Mucosa of rectum (tissue), 2 donors: ENCODE results near the gene GPR176.

Experiments
- H3K27ac ChIP-seq, 2 donors: one replicate each; pipeline ENCODE4 v1.7.0; 2013; ENCODE audit warnings: inconsistent platforms in 2 of 2, low read depth in 2 of 2, low read length in 2 of 2
- H3K27me3 ChIP-seq, 2 donors: one replicate each; pipeline ENCODE4 v1.7.0; 2013; ENCODE audit warnings: low read length in 2 of 2; ENCODE audit not compliant: control insufficient read depth in 2 of 2, insufficient read depth in 2 of 2
- H3K36me3 ChIP-seq, 2 donors: one replicate each; pipeline ENCODE4 v1.7.0; 2013; ENCODE audit warnings: low read length in 2 of 2; ENCODE audit not compliant: control insufficient read depth in 2 of 2, insufficient read depth in 2 of 2
- H3K4me1 ChIP-seq, 2 donors: one replicate each; pipeline ENCODE4 v1.7.0; 2013; ENCODE audit warnings: low read length in 2 of 2, mild to moderate bottlenecking in 1 of 2; ENCODE audit not compliant: control insufficient read depth in 2 of 2, insufficient read depth in 2 of 2
- H3K4me3 ChIP-seq, 2 donors: one replicate each; pipeline ENCODE4 v1.7.0; 2013; ENCODE audit warnings: low read length in 2 of 2
- H3K9ac ChIP-seq, 2 donors: one replicate each; pipeline ENCODE4 v1.7.0; 2013; ENCODE audit warnings: low read length in 2 of 2, low read depth in 1 of 2, mild to moderate bottlenecking in 1 of 2
- H3K9me3 ChIP-seq, 2 donors: one replicate each; pipeline ENCODE4 v1.7.0; 2013; ENCODE audit warnings: low read length in 2 of 2; ENCODE audit not compliant: control insufficient read depth in 2 of 2
- donor health status: healthy.
- donor health status: Normal muscosa, but diverticular disease.

GPR176 gene

DNA sequence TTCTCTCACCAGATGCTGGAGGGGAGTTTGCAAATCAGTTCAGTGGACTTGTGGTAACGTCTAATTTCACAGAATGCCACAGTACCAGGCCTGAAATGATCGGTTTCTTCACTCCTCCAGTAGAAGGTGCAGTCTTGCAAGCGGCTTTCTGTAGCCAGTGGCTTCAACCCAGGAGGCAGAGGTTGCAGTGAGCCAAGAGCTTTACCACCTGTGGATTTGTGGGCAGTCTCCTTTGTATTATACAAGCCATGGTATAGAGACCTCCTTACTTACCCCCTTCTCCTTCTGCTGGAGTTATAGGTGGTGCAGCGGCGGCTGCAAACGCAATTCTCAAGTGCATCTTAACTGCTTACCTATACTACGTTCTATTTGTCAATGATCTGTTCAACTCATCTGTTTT lies 31.5 kb upstream of the GPR176 start:
- peaks cover 37 to 42% of the 10 kb centered on the region in 2 donors for H3K36me3 ChIP-seq
- H3K4me3 ChIP-seq, result no peak overlapping the region
- H3K9me3 ChIP-seq, result no peaks in the 10 kb centered on the region
- no peaks in the 10 kb centered on the region for H3K4me1 ChIP-seq
- no peak overlapping the region for H3K9ac ChIP-seq
- no peak overlapping the region for H3K27ac ChIP-seq
- no peaks in the 10 kb centered on the region for H3K27me3 ChIP-seq

- Histone ChIP-seq H3K4me3 (no peak overlapping the region), H3K27ac (no peak overlapping the region), H3K27me3 (no peaks in the 10 kb centered on the region), H3K9ac (no peak overlapping the region), H3K9me3 (no peaks in the 10 kb centered on the region), H3K4me1 (no peaks in the 10 kb centered on the region), H3K36me3 (peaks cover 35 to 46% of the 10 kb centered on the region in 2 donors)
Observed at GRCh38 chr15:39948817-39949216, 28.8 kb upstream of the GPR176 start.

DNA sequence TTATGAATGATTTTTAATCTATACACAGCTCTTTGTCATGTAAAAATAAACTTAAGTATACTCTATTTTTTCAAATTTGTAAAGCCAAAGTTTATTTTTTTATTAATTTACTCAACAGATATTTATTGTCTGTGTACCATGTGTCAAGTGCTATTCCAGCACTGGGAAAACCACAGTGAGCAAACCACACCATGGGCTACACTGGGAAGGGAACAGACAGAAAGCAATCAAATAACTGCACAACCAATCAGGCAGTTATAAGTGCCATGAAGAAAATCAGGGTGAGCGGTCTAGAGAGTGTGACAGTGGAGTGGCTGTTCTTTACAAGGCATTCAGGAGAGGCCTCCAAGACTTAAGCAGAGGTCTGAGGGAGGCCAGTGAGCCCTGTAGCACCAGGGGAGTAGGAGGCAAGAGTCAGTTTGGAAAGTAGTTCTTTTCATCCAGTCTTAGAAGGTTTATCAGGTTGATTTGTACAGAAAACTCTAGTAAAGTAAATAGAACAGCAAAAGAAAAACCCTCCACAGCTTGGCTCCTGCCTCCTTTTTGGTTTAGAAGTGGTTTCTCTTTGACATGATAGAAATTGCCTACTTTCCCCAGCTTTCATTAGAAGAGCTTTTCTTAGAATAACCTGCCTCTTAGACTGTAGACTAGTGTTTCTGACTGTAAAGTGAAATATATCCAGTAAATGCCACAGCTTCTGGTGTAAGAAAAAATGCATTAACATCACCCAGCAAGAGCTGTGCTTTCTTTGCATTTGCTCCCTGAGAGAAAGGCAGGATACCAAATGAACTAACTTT lies 27.5 kb upstream of the GPR176 start:
- Histone ChIP-seq H3K4me3 (no peak overlapping the region), H3K4me1 (no peaks in the 10 kb centered on the region), H3K27ac (no peak overlapping the region), H3K27me3 (no peaks in the 10 kb centered on the region), H3K36me3 (peaks cover 33 to 36% of the 10 kb centered on the region in 2 donors), H3K9ac (no peak overlapping the region), H3K9me3 (no peaks in the 10 kb centered on the region)

- Histone ChIP-seq H3K9me3 (no peaks in the 10 kb centered on the region), H3K36me3 (peaks cover 33 to 36% of the 10 kb centered on the region in 2 donors), H3K4me3 (no peak overlapping the region), H3K27me3 (no peaks in the 10 kb centered on the region), H3K4me1 (no peaks in the 10 kb centered on the region), H3K27ac (no peak overlapping the region), H3K9ac (no peak overlapping the region)
Observed at GRCh38 chr15:39946862-39947261, 26.8 kb upstream of the GPR176 start.

DNA sequence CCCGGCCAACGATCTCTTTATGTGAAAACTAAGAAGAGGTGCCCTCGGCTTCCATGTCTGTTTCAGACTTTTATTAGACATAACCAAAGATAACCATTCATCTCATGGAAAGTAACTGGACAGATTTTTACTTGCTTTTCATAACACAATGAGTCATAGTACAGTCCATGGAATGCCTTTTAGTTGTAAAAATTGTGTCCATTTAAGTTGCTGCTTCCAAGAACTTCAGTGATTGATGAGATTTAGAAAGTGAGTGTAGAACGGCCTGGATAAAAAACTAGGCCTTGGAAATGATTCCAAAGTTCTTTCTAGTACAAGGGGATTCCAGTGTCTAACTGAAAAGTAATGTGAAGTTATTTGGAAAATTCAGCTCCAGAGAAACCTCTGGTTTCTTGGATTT lies 24.7 kb upstream of the GPR176 start:
- peaks cover 29 to 34% of the 10 kb centered on the region in 2 donors for H3K36me3 ChIP-seq
- H3K9me3 ChIP-seq, result no peaks in the 10 kb centered on the region
- no peak overlapping the region for H3K27ac ChIP-seq
- no peak overlapping the region for H3K4me3 ChIP-seq
- no peaks in the 10 kb centered on the region for H3K4me1 ChIP-seq
- H3K9ac ChIP-seq, result no peak overlapping the region
- no peaks in the 10 kb centered on the region for H3K27me3 ChIP-seq

DNA sequence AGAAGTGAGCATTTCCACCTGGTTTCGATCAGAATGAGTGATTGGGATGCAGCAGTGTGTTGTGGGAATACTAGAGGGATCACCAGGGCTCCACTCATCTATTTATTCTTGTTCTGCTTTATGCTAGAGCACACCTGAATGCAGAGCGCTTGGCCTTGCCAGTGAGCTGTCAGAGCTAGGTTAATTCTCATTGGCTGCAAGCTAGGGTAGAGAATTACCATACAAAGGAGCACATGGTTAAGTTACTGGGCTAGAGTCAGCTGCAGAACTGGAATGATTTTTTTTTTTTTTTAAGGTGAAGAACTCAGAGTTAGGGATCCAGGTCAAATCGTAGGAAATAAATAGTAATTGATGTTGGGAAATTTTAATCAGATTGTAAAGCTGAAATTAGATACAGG lies 22.7 kb upstream of the GPR176 start:
- Histone ChIP-seq H3K27ac (no peak overlapping the region), H3K9ac (no peak overlapping the region), H3K4me1 (no peaks in the 10 kb centered on the region), H3K9me3 (no peaks in the 10 kb centered on the region), H3K36me3 (peaks cover 32 to 34% of the 10 kb centered on the region in 2 donors), H3K27me3 (no peaks in the 10 kb centered on the region), H3K4me3 (no peak overlapping the region)

- Histone ChIP-seq H3K9me3 (no peaks in the 10 kb centered on the region), H3K4me1 (no peaks in the 10 kb centered on the region), H3K4me3 (no peak overlapping the region), H3K36me3 (peaks cover 32 to 34% of the 10 kb centered on the region in 2 donors), H3K27ac (no peak overlapping the region), H3K27me3 (no peaks in the 10 kb centered on the region), H3K9ac (no peak overlapping the region)
Observed at GRCh38 chr15:39942101-39942752, 22.2 kb upstream of the GPR176 start.

DNA sequence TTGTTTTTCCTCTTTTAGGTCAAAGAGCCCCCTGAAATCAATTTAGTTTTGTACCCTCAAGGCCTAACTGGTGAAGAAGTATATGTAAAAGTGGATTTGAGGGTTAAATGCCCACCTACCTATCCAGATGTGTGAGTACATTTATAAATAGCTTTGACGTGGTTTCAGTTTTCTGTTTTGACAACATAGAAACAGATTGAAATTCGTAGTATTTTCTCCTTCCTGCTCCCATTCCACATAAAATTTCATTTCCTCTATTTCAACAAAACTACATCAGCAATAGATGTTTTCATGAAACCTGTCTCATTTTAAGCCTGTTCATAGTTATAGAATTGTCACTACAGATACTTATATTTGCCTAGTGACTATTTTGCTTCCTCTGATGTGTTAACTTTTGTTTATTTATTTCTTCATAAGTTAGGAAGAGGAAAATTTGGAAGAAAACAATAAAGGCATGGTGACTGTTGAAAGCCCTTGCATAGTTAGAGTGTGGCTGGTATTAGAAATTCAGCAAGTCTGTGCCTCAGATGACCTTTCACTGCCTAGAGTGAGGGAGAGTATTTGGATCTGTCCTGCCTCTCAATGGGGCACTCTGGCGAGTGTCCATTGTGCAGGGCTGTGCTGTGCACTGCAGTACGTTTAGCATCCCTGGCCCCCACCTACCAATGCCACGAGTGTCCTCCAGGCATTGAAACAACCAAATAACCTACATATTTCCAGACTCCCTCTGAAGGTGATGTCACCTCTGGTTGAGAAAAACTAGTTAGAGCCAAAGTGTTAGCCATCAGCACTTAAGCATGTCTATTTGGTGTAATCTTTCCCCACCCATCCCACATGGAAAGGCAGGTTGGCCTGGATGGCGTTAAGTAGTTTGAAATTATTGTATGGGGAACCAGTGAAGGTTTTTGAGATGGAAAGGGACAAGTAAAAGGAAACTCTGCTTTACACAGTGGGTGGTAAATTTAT lies 19.7 kb upstream of the GPR176 start:
- peaks cover 6 to 7% of the 10 kb centered on the region in 2 donors for H3K4me1 ChIP-seq
- no peak overlapping the region for H3K9ac ChIP-seq
- H3K36me3 ChIP-seq, result peaks cover 14 to 18% of the 10 kb centered on the region in 2 donors
- H3K27me3 ChIP-seq, result no peaks in the 10 kb centered on the region
- H3K9me3 ChIP-seq, result no peaks in the 10 kb centered on the region
- no peak overlapping the region for H3K4me3 ChIP-seq
- peak overlapping the region; percentile 27 to 54 for H3K27ac ChIP-seq

GRCh38 chr15:39937696-39938095 lies 17.6 kb upstream of the GPR176 start:
- Histone ChIP-seq H3K27ac (no peak overlapping the region), H3K9me3 (no peaks in the 10 kb centered on the region), H3K4me1 (peaks cover 8 to 10% of the 10 kb centered on the region in 2 donors), H3K4me3 (no peak overlapping the region), H3K27me3 (no peaks in the 10 kb centered on the region), H3K36me3 (peaks cover 7 to 11% of the 10 kb centered on the region in 2 donors), H3K9ac (no peak overlapping the region)
